NK-92 treated with Interleukin-12 subunit alpha and Interleukin-12 subunit beta, amount 100 ng/mL, for 24 hours (cell line): ENCODE measurements around the gene GRAP2.

Source experiments
- DNase-seq: peaks from one replicate; lab custom pipeline; 2025; lab: John Stamatoyannopoulos, UW

The GRAP2 gene

GRCh38 chr22:39925909-39926679 lies 25.2 kb downstream of the GRAP2 start:
- DNase-seq, result no peak

GRCh38 chr22:39926753-39927152 lies 25.9 kb downstream of the GRAP2 start:
- no peak for DNase-seq

GRCh38 chr22:39927544-39927943 lies 26.7 kb downstream of the GRAP2 start:
- no peak for DNase-seq

- no peak for DNase-seq
Observed at GRCh38 chr22:39928536-39929520, 27.9 kb downstream of the GRAP2 start.

GRCh38 chr22:39931251-39931650 lies 30.4 kb downstream of the GRAP2 start:
- DNase-seq, result no peak

GRCh38 chr22:39932166-39932565 lies 31.3 kb downstream of the GRAP2 start:
- no peak for DNase-seq

- DNase-seq, result no peak
Observed at GRCh38 chr22:39932918-39933649, 32.2 kb downstream of the GRAP2 start.

GRCh38 chr22:39933741-39934140 lies 32.9 kb downstream of the GRAP2 start:
- DNase-seq, result no peak

GRCh38 chr22:39935116-39935515 lies 34.2 kb downstream of the GRAP2 start:
- DNase-seq, result no peak

- no peak for DNase-seq
Observed at GRCh38 chr22:39935612-39936011, 34.7 kb downstream of the GRAP2 start.

GRCh38 chr22:39936523-39937145 lies 35.8 kb downstream of the GRAP2 start:
- no peak for DNase-seq

- no peak for DNase-seq
Observed at GRCh38 chr22:39937906-39938305, 37.0 kb downstream of the GRAP2 start.

GRCh38 chr22:39938509-39939111 lies 37.7 kb downstream of the GRAP2 start:
- DNase-seq, result no peak

GRCh38 chr22:39939830-39940229 lies 38.9 kb downstream of the GRAP2 start:
- DNase-seq, result no peak

GRCh38 chr22:39940757-39941305 lies 39.9 kb downstream of the GRAP2 start:
- no peak for DNase-seq

GRCh38 chr22:39941601-39942000 lies 40.7 kb downstream of the GRAP2 start:
- DNase-seq, result no peak

- DNase-seq, result no peak
Observed at GRCh38 chr22:39942439-39943230, 41.8 kb downstream of the GRAP2 start.

GRCh38 chr22:39943337-39943736 lies 42.5 kb downstream of the GRAP2 start:
- no peak for DNase-seq

- DNase-seq, result no peak
Observed at GRCh38 chr22:39943953-39944872, 43.3 kb downstream of the GRAP2 start.
